Measurements from ENCODE around the gene CD244.

CD244 gene

GRCh38 chr1:160799641-160800040, 63.0 kb downstream of the CD244 start:
- Histone ChIP-seq H3K27me3 (ENCODE audit: insufficient read depth, poor library complexity, severe bottlenecking) (no peaks in the 10 kb centered on the region), H3K27ac (replicated peaks) (no peak overlapping the region), H3K4me3 (replicated peaks; ENCODE audit: insufficient read depth, low read length) (no peak overlapping the region)
- no peak for DNase-seq (ENCODE audit: low read depth in 1 of 2, low spot score in 1 of 2)
- TF ChIP-seq POLR2AphosphoS5 (IDR thresholded peaks at IDR 0.05; ENCODE audit: low read depth) (no peak), SPI1 (IDR thresholded peaks at IDR 0.05; ENCODE audit: borderline replicate concordance, low read depth) (no peak), GABPA (IDR thresholded peaks at IDR 0.05; ENCODE audit: low read depth) (no peak), CTCF (IDR thresholded peaks at IDR 0.05; ENCODE audit: insufficient read depth, low read length) (no peak)
- TF ChIP-seq, protein P1, sequence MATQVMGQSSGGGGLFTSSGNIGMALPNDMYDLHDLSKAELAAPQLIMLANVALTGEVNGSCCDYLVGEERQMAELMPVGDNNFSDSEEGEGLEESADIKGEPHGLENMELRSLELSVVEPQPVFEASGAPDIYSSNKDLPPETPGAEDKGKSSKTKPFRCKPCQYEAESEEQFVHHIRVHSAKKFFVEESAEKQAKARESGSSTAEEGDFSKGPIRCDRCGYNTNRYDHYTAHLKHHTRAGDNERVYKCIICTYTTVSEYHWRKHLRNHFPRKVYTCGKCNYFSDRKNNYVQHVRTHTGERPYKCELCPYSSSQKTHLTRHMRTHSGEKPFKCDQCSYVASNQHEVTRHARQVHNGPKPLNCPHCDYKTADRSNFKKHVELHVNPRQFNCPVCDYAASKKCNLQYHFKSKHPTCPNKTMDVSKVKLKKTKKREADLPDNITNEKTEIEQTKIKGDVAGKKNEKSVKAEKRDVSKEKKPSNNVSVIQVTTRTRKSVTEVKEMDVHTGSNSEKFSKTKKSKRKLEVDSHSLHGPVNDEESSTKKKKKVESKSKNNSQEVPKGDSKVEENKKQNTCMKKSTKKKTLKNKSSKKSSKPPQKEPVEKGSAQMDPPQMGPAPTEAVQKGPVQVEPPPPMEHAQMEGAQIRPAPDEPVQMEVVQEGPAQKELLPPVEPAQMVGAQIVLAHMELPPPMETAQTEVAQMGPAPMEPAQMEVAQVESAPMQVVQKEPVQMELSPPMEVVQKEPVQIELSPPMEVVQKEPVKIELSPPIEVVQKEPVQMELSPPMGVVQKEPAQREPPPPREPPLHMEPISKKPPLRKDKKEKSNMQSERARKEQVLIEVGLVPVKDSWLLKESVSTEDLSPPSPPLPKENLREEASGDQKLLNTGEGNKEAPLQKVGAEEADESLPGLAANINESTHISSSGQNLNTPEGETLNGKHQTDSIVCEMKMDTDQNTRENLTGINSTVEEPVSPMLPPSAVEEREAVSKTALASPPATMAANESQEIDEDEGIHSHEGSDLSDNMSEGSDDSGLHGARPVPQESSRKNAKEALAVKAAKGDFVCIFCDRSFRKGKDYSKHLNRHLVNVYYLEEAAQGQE (IDR thresholded peaks at IDR 0.05; ENCODE audit: insufficient replicate concordance, low read depth): no peak

- no peak for TF ChIP-seq SPI1 (IDR thresholded peaks at IDR 0.05; ENCODE audit: borderline replicate concordance, low read depth)
- no peak for TF ChIP-seq POLR2AphosphoS5 (IDR thresholded peaks at IDR 0.05; ENCODE audit: low read depth)
- TF ChIP-seq CTCF (IDR thresholded peaks at IDR 0.05; ENCODE audit: insufficient read depth, low read length): no peak
- no peak for TF ChIP-seq GABPA (IDR thresholded peaks at IDR 0.05; ENCODE audit: low read depth)
- TF ChIP-seq, protein P1 (IDR thresholded peaks at IDR 0.05; ENCODE audit: insufficient replicate concordance, low read depth): no peak
- Histone ChIP-seq H3K27ac (replicated peaks) (no peak overlapping the region), H3K27me3 (ENCODE audit: insufficient read depth, poor library complexity, severe bottlenecking) (no peaks in the 10 kb centered on the region), H3K4me3 (replicated peaks; ENCODE audit: insufficient read depth, low read length) (no peak overlapping the region)
- no peak for DNase-seq (ENCODE audit: low read depth in 1 of 2, low spot score in 1 of 2)
These were observed 64.2 kb downstream of the CD244 start for GRCh38 chr1:160798439-160798838.

DNA sequence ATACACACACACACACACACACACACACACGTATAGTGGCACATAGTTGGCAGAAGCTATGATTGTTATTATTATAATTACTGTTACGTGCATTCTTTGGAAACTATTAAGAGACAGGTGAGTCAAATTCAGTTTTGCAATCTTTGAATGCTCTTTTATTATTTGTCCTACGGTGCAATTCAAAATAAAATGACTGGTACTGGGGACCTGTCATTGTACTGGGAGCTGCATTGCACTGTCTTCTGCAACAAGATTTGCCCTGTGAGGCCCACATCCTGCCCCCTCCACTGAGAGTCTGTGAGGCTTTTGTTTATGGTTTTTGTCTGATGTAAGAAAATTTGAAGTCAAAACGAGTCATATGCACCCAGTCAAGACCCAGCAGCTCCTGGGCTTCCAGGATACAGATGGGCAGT, 64.8 kb downstream of the CD244 start:
- DNase-seq (ENCODE audit: low read depth in 1 of 2, low spot score in 1 of 2): no peak
- Histone ChIP-seq H3K4me3 (replicated peaks; ENCODE audit: insufficient read depth, low read length) (no peak overlapping the region), H3K27ac (replicated peaks) (no peak overlapping the region), H3K27me3 (ENCODE audit: insufficient read depth, poor library complexity, severe bottlenecking) (no peaks in the 10 kb centered on the region)
- TF ChIP-seq SPI1 (IDR thresholded peaks at IDR 0.05; ENCODE audit: borderline replicate concordance, low read depth) (no peak), POLR2AphosphoS5 (IDR thresholded peaks at IDR 0.05; ENCODE audit: low read depth) (no peak), GABPA (IDR thresholded peaks at IDR 0.05; ENCODE audit: low read depth) (no peak)
- TF ChIP-seq, protein P1 (IDR thresholded peaks at IDR 0.05; ENCODE audit: insufficient replicate concordance, low read depth): no peak
